ENCODE results near the gene TVP23A.

Gene TVP23A

GRCh38 chr16:10777356-10777755 lies 41.2 kb downstream of the TVP23A start:
- no peak for TF ChIP-seq ZBTB7A (IDR thresholded peaks at IDR 0.05; ENCODE audit: low read depth)
- TF ChIP-seq TAF1 (IDR thresholded peaks at IDR 0.05; ENCODE audit: low read depth), result no peak
- no peak for TF ChIP-seq CREB1 (IDR thresholded peaks at IDR 0.05; ENCODE audit: low read depth)
- TF ChIP-seq FOXM1 (IDR thresholded peaks at IDR 0.05; ENCODE audit: borderline replicate concordance, low read depth), result no peak
- no peak for TF ChIP-seq RAD21 (IDR thresholded peaks at IDR 0.05; ENCODE audit: low read depth)
- TF ChIP-seq REST (IDR thresholded peaks at IDR 0.05; ENCODE audit: low read depth), result no peak
- no peak for TF ChIP-seq CEBPB (IDR thresholded peaks at IDR 0.05)
- TF ChIP-seq USF1 (IDR thresholded peaks at IDR 0.05), result no peak
- no peak for TF ChIP-seq EGR1 (IDR thresholded peaks at IDR 0.05)
- no peak for TF ChIP-seq YY1 (IDR thresholded peaks at IDR 0.05; ENCODE audit: low read depth)
- no peak for TF ChIP-seq TEAD4 (IDR thresholded peaks at IDR 0.05)
- TF ChIP-seq MAX (IDR thresholded peaks at IDR 0.05), result no peak
- TF ChIP-seq EP300 (IDR thresholded peaks at IDR 0.05; ENCODE audit: borderline replicate concordance), result no peak
- no peak for TF ChIP-seq NFIC (IDR thresholded peaks at IDR 0.05)
- TF ChIP-seq TCF12 (IDR thresholded peaks at IDR 0.05; ENCODE audit: low read depth), result no peak

GRCh38 chr16:10776280-10776679 lies 42.3 kb downstream of the TVP23A start:
- TF ChIP-seq NFIC (IDR thresholded peaks at IDR 0.05) (no peak), FOXM1 (IDR thresholded peaks at IDR 0.05; ENCODE audit: borderline replicate concordance, low read depth) (no peak), EGR1 (IDR thresholded peaks at IDR 0.05) (no peak), REST (IDR thresholded peaks at IDR 0.05; ENCODE audit: low read depth) (no peak), TEAD4 (IDR thresholded peaks at IDR 0.05) (no peak), ZBTB7A (IDR thresholded peaks at IDR 0.05; ENCODE audit: low read depth) (no peak)

GRCh38 chr16:10770907-10771306 lies 47.7 kb downstream of the TVP23A start:
- no peak for TF ChIP-seq NFIC (IDR thresholded peaks at IDR 0.05)
- no peak for TF ChIP-seq FOXM1 (IDR thresholded peaks at IDR 0.05; ENCODE audit: borderline replicate concordance, low read depth)
- no peak for TF ChIP-seq YY1 (IDR thresholded peaks at IDR 0.05; ENCODE audit: low read depth)

GRCh38 chr16:10769381-10769780 lies 49.2 kb downstream of the TVP23A start:
- TF ChIP-seq TEAD4 (IDR thresholded peaks at IDR 0.05) (no peak), NFIC (IDR thresholded peaks at IDR 0.05) (no peak), TCF12 (IDR thresholded peaks at IDR 0.05; ENCODE audit: low read depth) (no peak), ZBTB7A (IDR thresholded peaks at IDR 0.05; ENCODE audit: low read depth) (no peak), REST (IDR thresholded peaks at IDR 0.05; ENCODE audit: low read depth) (no peak), EGR1 (IDR thresholded peaks at IDR 0.05) (no peak), EP300 (IDR thresholded peaks at IDR 0.05; ENCODE audit: borderline replicate concordance) (no peak), RAD21 (IDR thresholded peaks at IDR 0.05; ENCODE audit: low read depth) (no peak), FOXM1 (IDR thresholded peaks at IDR 0.05; ENCODE audit: borderline replicate concordance, low read depth) (no peak), TAF1 (IDR thresholded peaks at IDR 0.05; ENCODE audit: low read depth) (no peak), YY1 (IDR thresholded peaks at IDR 0.05; ENCODE audit: low read depth) (no peak), USF1 (IDR thresholded peaks at IDR 0.05) (no peak)

GRCh38 chr16:10767127-10767526 lies 51.5 kb downstream of the TVP23A start:
- TF ChIP-seq TAF1 (IDR thresholded peaks at IDR 0.05; ENCODE audit: low read depth), result no peak
- no peak for TF ChIP-seq EGR1 (IDR thresholded peaks at IDR 0.05)
- TF ChIP-seq USF1 (IDR thresholded peaks at IDR 0.05), result no peak
- TF ChIP-seq TEAD4 (IDR thresholded peaks at IDR 0.05), result no peak
- no peak for TF ChIP-seq NFIC (IDR thresholded peaks at IDR 0.05)
- no peak for TF ChIP-seq CREB1 (IDR thresholded peaks at IDR 0.05; ENCODE audit: low read depth)
- no peak for TF ChIP-seq REST (IDR thresholded peaks at IDR 0.05; ENCODE audit: low read depth)
- no peak for TF ChIP-seq EP300 (IDR thresholded peaks at IDR 0.05; ENCODE audit: borderline replicate concordance)
- TF ChIP-seq CEBPB (IDR thresholded peaks at IDR 0.05), result no peak
- no peak for TF ChIP-seq FOXM1 (IDR thresholded peaks at IDR 0.05; ENCODE audit: borderline replicate concordance, low read depth)
- no peak for TF ChIP-seq MAX (IDR thresholded peaks at IDR 0.05)
- no peak for TF ChIP-seq ZBTB7A (IDR thresholded peaks at IDR 0.05; ENCODE audit: low read depth)
- TF ChIP-seq RAD21 (IDR thresholded peaks at IDR 0.05; ENCODE audit: low read depth), result no peak
- TF ChIP-seq YY1 (IDR thresholded peaks at IDR 0.05; ENCODE audit: low read depth), result no peak
- TF ChIP-seq TCF12 (IDR thresholded peaks at IDR 0.05; ENCODE audit: low read depth), result no peak
